Measurements from ENCODE around the gene PGAM2.
"Not testable (repeated sequence)": the region's sequence is repeated elsewhere in the genome, so short reads cannot be mapped to it uniquely, and the experiment has no call there.

PGAM2 gene

DNA sequence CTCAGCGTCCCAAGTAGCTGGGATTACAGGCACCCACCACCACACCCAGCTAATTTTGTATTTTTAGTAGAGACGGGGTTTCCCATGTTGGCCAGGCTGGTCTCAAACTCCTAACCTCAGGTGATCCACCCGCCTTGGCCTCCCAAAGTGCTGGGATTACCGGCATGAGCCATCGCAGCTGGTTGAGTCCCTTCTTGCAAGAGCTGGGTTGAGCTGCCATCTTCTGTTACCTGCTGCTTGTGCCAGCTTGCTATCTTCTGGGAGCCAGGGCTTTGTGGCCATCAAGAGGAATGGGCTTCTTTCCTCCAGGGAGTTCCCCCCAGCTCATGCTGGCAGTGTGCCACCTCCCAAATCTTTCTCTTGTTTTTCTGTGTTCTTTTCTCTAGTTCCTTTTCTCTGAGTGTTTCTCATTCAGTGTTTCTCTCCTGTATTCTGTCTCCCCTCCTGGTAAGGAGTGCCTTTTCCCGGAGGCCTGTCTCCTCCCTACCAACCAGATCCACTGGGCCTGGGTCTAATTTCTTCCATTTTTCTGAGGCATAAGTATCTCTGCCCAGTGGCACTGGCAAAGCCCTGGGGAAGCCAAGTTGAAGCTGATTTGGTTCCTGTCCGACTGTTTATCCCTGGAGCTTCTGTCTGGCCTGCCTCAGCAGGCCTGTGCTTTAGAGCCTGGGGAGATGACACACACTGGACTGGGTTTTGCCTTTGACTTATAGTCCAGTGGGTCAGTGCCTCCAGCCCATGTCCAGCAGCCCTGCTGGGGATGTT, 17.2 kb downstream of the PGAM2 start:
- Histone ChIP-seq H3K4me3 (ENCODE audit: low read depth in 1 of 2, low read length in 2 of 2) (no peak overlapping the region), H3K4me1 (ENCODE audit: insufficient read depth, low read length) (peaks cover 24% of the 10 kb centered on the region), H3K9me3 (ENCODE audit: low read length) (no peaks in the 10 kb centered on the region), H3K9ac (ENCODE audit: low read length) (no peak overlapping the region), H3K36me3 (ENCODE audit: insufficient read depth, low read length) (peaks cover 45% of the 10 kb centered on the region), H3K27me3 (ENCODE audit: control insufficient read depth in 1 of 2, insufficient read depth in 2 of 2, low read length in 2 of 2) (no peaks in the 10 kb centered on the region), H3K27ac (ENCODE audit: low read depth, low read length) (no peak overlapping the region)

DNA sequence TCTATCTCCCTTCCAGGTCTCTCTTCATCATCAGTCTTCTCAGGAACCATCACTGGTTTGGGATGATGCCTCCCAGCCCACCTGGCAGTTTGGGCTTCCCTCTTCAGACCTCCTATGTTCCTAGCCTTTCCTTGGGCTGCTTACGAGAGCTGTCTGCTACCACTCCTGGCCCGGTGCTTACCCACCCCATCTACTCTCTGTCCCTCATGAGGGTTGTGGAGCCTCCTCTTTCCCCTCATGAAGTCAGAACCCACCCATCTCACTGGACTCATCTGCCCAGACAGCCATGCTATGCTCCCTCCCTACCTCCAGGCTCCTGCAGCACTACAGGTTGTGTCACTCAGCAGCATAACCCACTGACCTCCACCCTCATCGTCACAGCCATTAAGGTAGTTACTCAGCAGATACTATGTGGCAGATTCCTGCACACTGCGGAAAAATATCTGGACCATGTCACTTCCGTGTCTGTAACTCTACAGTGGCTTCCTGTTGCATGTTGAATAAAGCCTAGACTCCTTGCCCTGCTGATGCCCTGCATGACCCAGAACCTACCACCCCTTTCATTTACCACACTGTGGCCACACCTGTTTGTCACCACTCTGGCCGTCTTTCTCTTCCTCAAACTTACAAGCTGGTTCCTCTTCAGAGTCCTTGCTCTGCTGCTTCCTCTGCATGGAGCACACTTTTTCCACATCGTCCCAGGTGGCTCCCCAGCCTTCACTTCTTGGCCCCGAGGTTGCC, 18.9 kb downstream of the PGAM2 start:
- H3K36me3 ChIP-seq (ENCODE audit: insufficient read depth, low read length) = peaks cover 31% of the 10 kb centered on the region
- peaks cover 24% of the 10 kb centered on the region for H3K4me1 ChIP-seq (ENCODE audit: insufficient read depth, low read length)
- no peak overlapping the region for H3K4me3 ChIP-seq (ENCODE audit: low read depth in 1 of 2, low read length in 2 of 2)
- no peak overlapping the region for H3K9ac ChIP-seq (ENCODE audit: low read length)
- H3K27me3 ChIP-seq (ENCODE audit: control insufficient read depth in 1 of 2, insufficient read depth in 2 of 2, low read length in 2 of 2) = no peaks in the 10 kb centered on the region
- H3K27ac ChIP-seq (ENCODE audit: low read depth, low read length) = no peak overlapping the region
- no peaks in the 10 kb centered on the region for H3K9me3 ChIP-seq (ENCODE audit: low read length)

DNA sequence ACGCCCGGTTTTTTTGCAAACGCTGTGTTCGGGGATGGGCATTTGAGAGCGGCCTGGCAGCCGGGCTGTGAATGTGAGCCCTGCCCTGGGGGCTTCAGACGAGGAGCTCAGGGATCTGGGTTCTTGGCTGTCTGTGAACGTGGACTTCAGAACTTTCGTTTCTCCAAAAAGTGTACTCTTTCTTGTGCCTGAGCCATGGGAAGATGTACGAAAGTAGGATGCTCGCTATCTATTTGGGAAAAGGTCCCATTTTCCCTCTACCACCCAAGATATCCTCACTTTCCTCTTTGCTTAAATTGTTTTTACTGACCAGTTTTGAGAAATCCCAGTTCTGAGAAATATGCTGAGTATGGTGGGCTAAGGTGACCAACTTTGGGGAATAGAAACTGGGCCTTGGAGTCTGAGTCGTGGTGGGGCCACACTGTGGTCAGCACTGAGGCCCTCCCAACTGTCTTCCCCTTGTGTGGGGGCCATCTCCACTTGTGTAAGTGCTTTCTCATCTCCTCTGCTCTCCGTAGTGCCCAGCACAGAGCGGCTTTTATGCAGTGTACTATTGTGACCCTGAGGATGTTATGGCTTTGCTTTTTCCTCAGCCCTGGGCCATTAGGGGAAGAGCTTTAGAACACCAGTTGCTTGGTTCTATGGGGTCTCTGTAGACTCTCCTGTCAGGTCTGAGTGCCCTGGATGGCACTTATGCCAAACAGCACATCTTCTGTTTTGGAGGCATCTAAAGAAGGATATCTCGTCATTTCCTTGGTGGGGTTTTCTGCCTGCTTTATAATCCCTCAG, 19.9 kb downstream of the PGAM2 start:
- Histone ChIP-seq H3K27ac (ENCODE audit: low read depth, low read length) (peak overlapping the region; percentile 86), H3K4me3 (ENCODE audit: low read depth in 1 of 2, low read length in 2 of 2) (peak overlapping the region; percentile 64 to 92), H3K36me3 (ENCODE audit: insufficient read depth, low read length) (peaks cover 20% of the 10 kb centered on the region), H3K4me1 (ENCODE audit: insufficient read depth, low read length) (peaks cover 24% of the 10 kb centered on the region), H3K9me3 (ENCODE audit: low read length) (no peaks in the 10 kb centered on the region), H3K9ac (ENCODE audit: low read length) (peak overlapping the region; percentile 82), H3K27me3 (ENCODE audit: control insufficient read depth in 1 of 2, insufficient read depth in 2 of 2, low read length in 2 of 2) (no peaks in the 10 kb centered on the region)

DNA sequence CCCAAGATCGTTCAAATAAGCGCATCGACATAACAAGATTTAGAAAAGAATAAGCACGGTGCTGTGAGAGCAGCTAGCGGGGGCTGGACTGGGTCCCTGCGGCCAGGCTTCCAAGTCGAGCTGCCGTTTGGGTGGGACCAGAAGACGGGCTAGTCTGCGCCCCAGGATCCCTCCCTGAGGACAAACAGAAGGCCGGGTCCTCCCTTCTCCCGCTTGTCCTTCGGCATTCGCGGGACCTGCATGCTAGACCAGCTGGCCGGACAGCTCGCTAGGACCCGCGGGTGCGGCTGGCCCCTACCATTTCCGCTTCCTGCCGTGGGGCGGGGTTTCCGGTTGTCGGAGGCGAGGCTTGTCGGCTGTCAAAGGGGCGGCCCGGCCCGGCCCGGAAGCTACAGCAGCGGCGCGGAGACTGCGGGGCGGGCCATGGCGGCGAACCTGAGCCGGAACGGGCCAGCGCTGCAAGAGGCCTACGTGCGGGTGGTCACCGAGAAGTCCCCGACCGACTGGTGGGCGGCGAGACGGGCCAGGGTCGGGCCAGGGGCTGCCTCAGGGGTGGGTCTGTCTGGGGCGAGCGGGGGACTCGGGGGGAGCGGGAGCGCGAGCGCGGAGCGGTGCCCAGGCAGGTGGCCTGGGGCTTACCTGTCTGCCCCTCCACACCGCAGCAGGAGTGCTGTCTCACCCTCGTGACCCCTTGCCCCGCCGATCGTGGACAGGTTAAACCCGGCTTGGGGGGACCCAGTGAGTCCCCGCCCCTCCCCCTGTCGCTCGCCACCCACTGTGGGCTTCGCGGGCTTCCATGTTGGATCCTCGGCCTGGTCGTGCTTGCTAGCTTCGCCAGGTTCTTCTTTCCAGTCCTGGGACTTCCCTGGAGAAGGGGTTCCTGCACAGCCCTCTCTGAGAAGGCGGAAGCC, 20.8 kb downstream of the PGAM2 start, which contains the start of gene DBNL:
Gene DBNL (plus strand): TSS at position 388 of the 911 bp plus-strand sequence. CDS start 36 bp downstream, at position 424.
- peaks cover 24% of the 10 kb centered on the region for H3K4me1 ChIP-seq (ENCODE audit: insufficient read depth, low read length)

DNA sequence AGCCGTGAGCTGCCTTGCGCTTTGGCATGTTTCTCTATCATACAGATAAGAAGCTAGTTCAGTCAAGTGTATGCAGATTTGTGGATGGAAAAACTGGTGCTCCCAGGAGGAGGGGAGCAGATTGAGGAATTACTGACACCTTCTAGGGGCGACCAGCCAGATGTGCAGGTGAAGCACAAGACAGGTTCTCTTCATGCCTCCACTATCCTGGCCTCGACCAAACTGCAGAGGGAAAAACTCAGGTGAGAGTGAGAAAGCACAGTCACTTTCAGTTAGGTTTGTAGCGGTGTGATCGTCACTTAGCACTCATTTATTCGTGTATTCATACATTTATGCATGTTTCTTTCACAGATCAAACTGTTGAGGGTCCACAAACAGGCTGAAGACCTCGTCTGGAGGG, 21.5 kb downstream of the PGAM2 start:
- H3K9ac ChIP-seq (ENCODE audit: low read length) = peak overlapping the region; percentile 9
- peak overlapping the region; percentile 86 for H3K27ac ChIP-seq (ENCODE audit: low read depth, low read length)
- no peaks in the 10 kb centered on the region for H3K9me3 ChIP-seq (ENCODE audit: low read length)
- H3K4me3 ChIP-seq (ENCODE audit: low read depth in 1 of 2, low read length in 2 of 2) = peak overlapping the region; percentile 64 to 92
- no peaks in the 10 kb centered on the region for H3K27me3 ChIP-seq (ENCODE audit: control insufficient read depth in 1 of 2, insufficient read depth in 2 of 2, low read length in 2 of 2)
- peaks cover 24% of the 10 kb centered on the region for H3K4me1 ChIP-seq (ENCODE audit: insufficient read depth, low read length)
- peaks cover 9% of the 10 kb centered on the region for H3K36me3 ChIP-seq (ENCODE audit: insufficient read depth, low read length)

More for the DNA sequence above, 20.8 kb downstream of the PGAM2 start, which contains the start of gene DBNL:
- Histone ChIP-seq H3K27ac (ENCODE audit: low read depth, low read length) (peak within 1 kb of the TSS; percentile 86), H3K9ac (ENCODE audit: low read length) (peak within 1 kb of the TSS; percentile 82), H3K27me3 (ENCODE audit: control insufficient read depth in 1 of 2, insufficient read depth in 2 of 2, low read length in 2 of 2) (no peaks in the 10 kb centered on the region), H3K36me3 (ENCODE audit: insufficient read depth, low read length) (peaks cover 12% of the 10 kb centered on the region), H3K9me3 (ENCODE audit: low read length) (no peaks in the 10 kb centered on the region), H3K4me3 (ENCODE audit: low read depth in 1 of 2, low read length in 2 of 2) (peak within 1 kb of the TSS; percentile 64 to 92)

DNA sequence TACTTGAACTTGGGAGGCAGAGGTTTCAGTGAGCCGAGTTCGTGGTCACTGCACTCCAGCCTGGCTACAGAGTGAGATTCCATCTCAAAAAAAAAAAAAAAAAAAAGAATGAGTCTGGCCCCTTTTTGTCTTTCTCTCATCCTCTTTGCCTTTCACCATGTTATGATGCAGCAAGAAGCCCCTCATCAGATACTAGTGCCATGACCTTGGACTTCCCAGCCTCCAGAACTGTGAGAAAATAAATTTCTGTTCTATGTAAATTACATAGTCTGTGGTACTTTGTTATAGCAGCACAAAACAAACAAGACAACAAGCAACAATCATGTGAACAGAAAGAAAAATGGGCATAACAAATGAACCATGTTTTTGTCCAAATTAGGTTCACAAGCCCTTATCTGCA, 23.1 kb downstream of the PGAM2 start:
- Histone ChIP-seq H3K27ac (ENCODE audit: low read depth, low read length) (no peak overlapping the region), H3K4me3 (ENCODE audit: low read depth in 1 of 2, low read length in 2 of 2) (no peak overlapping the region), H3K36me3 (ENCODE audit: insufficient read depth, low read length) (peaks cover 9% of the 10 kb centered on the region), H3K27me3 (ENCODE audit: control insufficient read depth in 1 of 2, insufficient read depth in 2 of 2, low read length in 2 of 2) (no peaks in the 10 kb centered on the region), H3K9me3 (ENCODE audit: low read length) (no peaks in the 10 kb centered on the region), H3K9ac (ENCODE audit: low read length) (no peak overlapping the region), H3K4me1 (ENCODE audit: insufficient read depth, low read length) (peaks cover 24% of the 10 kb centered on the region)

DNA sequence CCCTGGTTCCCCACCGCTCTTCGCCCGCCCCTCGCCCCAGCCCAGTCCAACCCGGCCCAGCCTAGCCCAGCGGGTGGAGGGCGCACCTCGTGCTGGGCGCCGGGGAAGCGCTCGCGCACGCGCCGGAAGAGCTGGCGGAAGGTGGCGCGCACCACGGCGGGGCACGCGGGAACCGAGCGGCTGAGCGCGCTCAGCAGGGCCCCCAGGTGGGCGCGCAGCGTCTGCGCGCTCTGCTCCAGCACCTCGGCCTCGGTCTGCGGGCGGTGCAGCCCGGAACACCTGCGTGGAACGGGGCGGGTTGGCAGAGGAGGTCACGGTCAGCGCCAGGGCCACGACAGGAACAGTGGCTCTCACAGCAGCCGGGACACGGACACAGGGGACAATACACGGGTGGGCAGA, 24.9 kb downstream of the PGAM2 start:
- not testable (repeated sequence) for H3K27ac ChIP-seq (ENCODE audit: low read depth, low read length); H3K36me3 ChIP-seq (ENCODE audit: insufficient read depth, low read length); H3K9me3 ChIP-seq (ENCODE audit: low read length); H3K4me1 ChIP-seq (ENCODE audit: insufficient read depth, low read length); H3K9ac ChIP-seq (ENCODE audit: low read length); H3K4me3 ChIP-seq (ENCODE audit: low read depth in 1 of 2, low read length in 2 of 2); H3K27me3 ChIP-seq (ENCODE audit: control insufficient read depth in 1 of 2, insufficient read depth in 2 of 2, low read length in 2 of 2)

DNA sequence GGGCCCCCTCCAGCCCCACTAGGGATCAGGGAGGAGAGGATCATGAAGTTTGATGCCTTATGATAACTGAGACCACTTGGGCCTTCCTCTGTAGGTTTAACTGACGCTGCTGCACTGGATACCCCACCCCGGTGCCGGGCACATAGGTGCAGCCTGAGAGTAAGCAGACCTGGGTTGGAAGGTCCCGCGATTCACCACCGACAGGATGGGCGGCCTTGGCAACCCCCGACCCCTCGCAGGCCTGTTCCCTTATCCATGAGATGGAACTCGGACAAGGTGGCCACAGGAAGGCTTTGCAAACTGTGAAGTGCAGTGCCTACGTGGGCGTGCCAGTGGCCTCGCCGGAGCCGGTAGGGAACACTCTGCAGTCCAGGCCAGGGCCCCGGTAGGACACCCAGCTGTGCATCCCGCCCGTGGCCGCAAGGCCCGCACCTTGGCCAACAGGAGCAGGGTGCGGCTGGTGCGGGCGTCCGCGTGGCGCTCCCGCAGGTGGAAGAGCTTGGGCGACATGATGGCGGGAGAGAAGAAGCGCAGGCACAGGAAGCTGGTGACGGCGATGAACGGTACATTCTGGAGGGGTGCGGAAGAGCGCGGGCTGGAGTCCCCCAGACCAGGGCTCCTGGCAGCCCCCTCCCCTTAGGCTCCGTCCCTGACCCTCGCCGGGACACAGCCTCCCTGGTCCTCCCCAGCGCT, 25.4 kb downstream of the PGAM2 start:
- not testable (repeated sequence) for H3K4me1 ChIP-seq (ENCODE audit: insufficient read depth, low read length); H3K36me3 ChIP-seq (ENCODE audit: insufficient read depth, low read length); H3K4me3 ChIP-seq (ENCODE audit: low read depth in 1 of 2, low read length in 2 of 2); H3K27ac ChIP-seq (ENCODE audit: low read depth, low read length); H3K27me3 ChIP-seq (ENCODE audit: control insufficient read depth in 1 of 2, insufficient read depth in 2 of 2, low read length in 2 of 2); H3K9ac ChIP-seq (ENCODE audit: low read length); H3K9me3 ChIP-seq (ENCODE audit: low read length)

DNA sequence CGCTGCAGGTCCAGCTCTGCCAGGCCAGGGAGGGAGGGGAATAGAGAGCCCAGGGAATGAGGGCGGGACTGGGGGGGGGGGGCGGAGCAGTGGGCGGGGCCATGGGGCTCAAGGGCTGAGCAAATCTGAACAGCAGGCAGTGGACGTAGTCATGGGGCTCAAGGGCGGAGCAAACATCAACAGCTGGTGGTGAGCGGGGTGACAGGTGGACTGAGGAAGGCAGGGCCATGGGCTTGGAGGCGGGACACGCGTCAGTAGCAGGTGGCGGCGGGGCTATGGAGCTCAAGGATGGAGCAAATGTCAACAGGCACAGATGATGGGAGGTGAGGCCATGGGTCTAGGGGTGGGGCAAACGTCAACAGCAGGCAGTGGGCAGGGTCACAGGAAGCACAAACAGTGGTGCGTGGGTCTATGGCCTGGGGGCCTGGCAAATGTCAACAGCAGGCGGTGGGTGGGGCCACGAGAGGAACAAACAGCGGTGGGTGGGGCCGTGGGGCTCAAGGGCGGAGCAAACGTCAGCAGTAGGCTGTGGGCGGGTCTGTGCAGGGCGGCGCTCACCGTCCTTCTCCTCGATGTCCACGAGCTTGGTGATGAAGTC, 26.3 kb downstream of the PGAM2 start:
- not testable (repeated sequence) for H3K4me1 ChIP-seq (ENCODE audit: insufficient read depth, low read length); H3K9me3 ChIP-seq (ENCODE audit: low read length); H3K27me3 ChIP-seq (ENCODE audit: control insufficient read depth in 1 of 2, insufficient read depth in 2 of 2, low read length in 2 of 2); H3K27ac ChIP-seq (ENCODE audit: low read depth, low read length); H3K9ac ChIP-seq (ENCODE audit: low read length); H3K36me3 ChIP-seq (ENCODE audit: insufficient read depth, low read length)
- H3K4me3 ChIP-seq (ENCODE audit: low read depth in 1 of 2, low read length in 2 of 2) = peak overlapping the region in 1 of 2 donors; percentile 47

DNA sequence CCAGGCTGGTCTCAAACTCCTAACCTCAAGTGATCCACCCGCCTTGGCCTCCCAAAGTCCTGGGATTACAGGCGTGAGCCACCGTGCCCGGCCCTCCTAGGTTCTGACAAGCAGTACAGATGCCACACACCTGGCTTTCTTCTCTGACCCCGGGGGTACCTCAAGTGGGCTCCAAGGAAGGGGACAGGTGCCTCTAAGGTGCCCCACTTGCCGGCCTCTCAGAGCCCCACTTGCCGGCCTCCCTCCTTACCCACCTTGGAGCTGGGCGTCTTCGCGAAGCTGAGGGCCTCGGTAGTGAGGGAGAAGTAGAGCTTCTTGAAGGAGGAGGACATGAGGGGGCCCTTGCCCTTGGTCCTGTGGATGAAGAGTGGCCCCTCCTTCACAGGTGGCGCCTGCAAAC, 26.8 kb downstream of the PGAM2 start:
- H3K9me3 ChIP-seq (ENCODE audit: low read length); H3K9ac ChIP-seq (ENCODE audit: low read length); H3K4me1 ChIP-seq (ENCODE audit: insufficient read depth, low read length); H3K4me3 ChIP-seq (ENCODE audit: low read depth in 1 of 2, low read length in 2 of 2); H3K27me3 ChIP-seq (ENCODE audit: control insufficient read depth in 1 of 2, insufficient read depth in 2 of 2, low read length in 2 of 2); H3K27ac ChIP-seq (ENCODE audit: low read depth, low read length); H3K36me3 ChIP-seq (ENCODE audit: insufficient read depth, low read length): not testable (repeated sequence)

All from muscle layer of colon (tissue), 2 donors.